MG63 (cell line): ENCODE measurements around the gene NCOR1. TPM values are rescaled to one million over a fixed set of nuclear protein-coding genes. Genes with fewer than 3 reads are reported as not detected.
A peak's percentile ranks its signal among the peaks of the same experiment; 100 is the strongest.
"Not testable (repeated sequence)": the region's sequence is repeated elsewhere in the genome, so short reads cannot be mapped to it uniquely, and the experiment has no call there.

Source experiments
- DNase-seq: peaks from one replicate; pipeline ENCODE4 v3.0.0-alpha.2; 2020
- H3K27me3 ChIP-seq: fragments of 250-450 bp; sonication (Bioruptor Pico); 2 replicates; pipeline ENCODE4 v1.5.1; 2020; ENCODE audit warnings: mild to moderate bottlenecking, moderate library complexity
- H3K36me3 ChIP-seq: fragments of 250-450 bp; sonication (Bioruptor Pico); 2 replicates; pipeline ENCODE4 v1.5.1; 2020; ENCODE audit warnings: mild to moderate bottlenecking, moderate library complexity
- H3K4me3 ChIP-seq: fragments of 250-450 bp; sonication (Bioruptor Pico); 2 replicates; pipeline ENCODE4 v1.5.1; 2020; ENCODE audit warnings: mild to moderate bottlenecking, moderate library complexity
- H3K9me3 ChIP-seq: fragments of 250-450 bp; sonication (Bioruptor Pico); 2 replicates; pipeline ENCODE4 v1.5.1; 2020; ENCODE audit warnings: mild to moderate bottlenecking, moderate library complexity
- total RNA-seq: library from RNA; depleted of rRNA; stranded (reverse); fragments of >200 nt; shearing (Covaris generic); gene quantifications from 2 replicates; pipeline ENCODE4 v1.2.3, GENCODE V29; 2014; ENCODE audit warnings: low replicate concordance

Gene NCOR1
- total RNA-seq, 1 experiment from 2014 or later, result 19.8 TPM

- H3K4me3 ChIP-seq, result no peak overlapping the region
- H3K9me3 ChIP-seq, result no peaks in the 10 kb centered on the region
- no peaks in the 10 kb centered on the region for H3K27me3 ChIP-seq
- DNase-seq, result no peak
- H3K36me3 ChIP-seq, result peaks cover 18% of the 10 kb centered on the region
Observed at GRCh38 chr17:16083223-16083622, 132.1 kb downstream of the NCOR1 start.

GRCh38 chr17:16081507-16082087 lies 133.7 kb downstream of the NCOR1 start:
- H3K36me3 ChIP-seq, result peaks cover 18% of the 10 kb centered on the region

GRCh38 chr17:16080366-16080765 lies 135.0 kb downstream of the NCOR1 start:
- no peak overlapping the region for H3K4me3 ChIP-seq
- DNase-seq, result no peak
- peaks cover 8% of the 10 kb centered on the region for H3K36me3 ChIP-seq
- no peaks in the 10 kb centered on the region for H3K27me3 ChIP-seq
- no peaks in the 10 kb centered on the region for H3K9me3 ChIP-seq

More at GRCh38 chr17:16081507-16082087, 133.7 kb downstream of the NCOR1 start:
- no peaks in the 10 kb centered on the region for H3K27me3 ChIP-seq
- no peak overlapping the region for H3K4me3 ChIP-seq
- DNase-seq, result no peak
- no peaks in the 10 kb centered on the region for H3K9me3 ChIP-seq

GRCh38 chr17:16075949-16076348 lies 139.4 kb downstream of the NCOR1 start:
- no peak for DNase-seq
- Histone ChIP-seq H3K27me3 (no peaks in the 10 kb centered on the region), H3K4me3 (no peak overlapping the region), H3K9me3 (no peaks in the 10 kb centered on the region), H3K36me3 (peaks cover 8% of the 10 kb centered on the region)

GRCh38 chr17:16074423-16074822 lies 140.9 kb downstream of the NCOR1 start:
- no peak overlapping the region for H3K4me3 ChIP-seq
- peaks cover 12% of the 10 kb centered on the region for H3K36me3 ChIP-seq
- no peaks in the 10 kb centered on the region for H3K27me3 ChIP-seq
- no peak for DNase-seq
- no peaks in the 10 kb centered on the region for H3K9me3 ChIP-seq

GRCh38 chr17:16073845-16074244 lies 141.5 kb downstream of the NCOR1 start:
- Histone ChIP-seq H3K27me3 (no peaks in the 10 kb centered on the region), H3K4me3 (no peak overlapping the region), H3K9me3 (no peaks in the 10 kb centered on the region), H3K36me3 (peaks cover 9% of the 10 kb centered on the region)
- DNase-seq, result no peak

GRCh38 chr17:16072031-16072430 lies 143.3 kb downstream of the NCOR1 start:
- Histone ChIP-seq H3K4me3 (no peak overlapping the region), H3K9me3 (no peaks in the 10 kb centered on the region), H3K27me3 (no peaks in the 10 kb centered on the region), H3K36me3 (peaks cover 11% of the 10 kb centered on the region)
- no peak for DNase-seq

- no peak for DNase-seq
- H3K27me3 ChIP-seq, result no peaks in the 10 kb centered on the region
- peaks cover 14% of the 10 kb centered on the region for H3K36me3 ChIP-seq
- H3K9me3 ChIP-seq, result no peaks in the 10 kb centered on the region
- H3K4me3 ChIP-seq, result no peak overlapping the region
Observed at GRCh38 chr17:16068323-16068722, 147.0 kb downstream of the NCOR1 start.

GRCh38 chr17:16066125-16066524 lies 149.2 kb downstream of the NCOR1 start:
- Histone ChIP-seq H3K4me3 (no peak overlapping the region), H3K27me3 (no peaks in the 10 kb centered on the region), H3K9me3 (no peaks in the 10 kb centered on the region), H3K36me3 (peaks cover 14% of the 10 kb centered on the region)
- DNase-seq, result no peak

- H3K27me3 ChIP-seq, result no peaks in the 10 kb centered on the region
- H3K4me3 ChIP-seq, result no peak overlapping the region
- DNase-seq, result no peak
- peaks cover 6% of the 10 kb centered on the region for H3K36me3 ChIP-seq
- no peaks in the 10 kb centered on the region for H3K9me3 ChIP-seq
Observed at GRCh38 chr17:16061631-16062030, 153.7 kb downstream of the NCOR1 start.

- H3K4me3 ChIP-seq, H3K9me3 ChIP-seq, H3K27me3 ChIP-seq, DNase-seq: not testable (repeated sequence)
- peaks cover 17% of the 10 kb centered on the region for H3K36me3 ChIP-seq
Observed at GRCh38 chr17:16055139-16055538, 160.2 kb downstream of the NCOR1 start.

- Histone ChIP-seq H3K36me3 (peaks cover 14% of the 10 kb centered on the region), H3K4me3 (no peak overlapping the region), H3K9me3 (no peaks in the 10 kb centered on the region), H3K27me3 (no peaks in the 10 kb centered on the region)
- no peak for DNase-seq
Observed at GRCh38 chr17:16052486-16052885, 162.8 kb downstream of the NCOR1 start.

- Histone ChIP-seq H3K9me3 (no peaks in the 10 kb centered on the region), H3K36me3 (peaks cover 13% of the 10 kb centered on the region), H3K4me3 (no peak overlapping the region), H3K27me3 (no peaks in the 10 kb centered on the region)
- DNase-seq, result no peak
Observed at GRCh38 chr17:16050844-16051243, 164.5 kb downstream of the NCOR1 start.

GRCh38 chr17:16048811-16049449 lies 166.4 kb downstream of the NCOR1 start:
- Histone ChIP-seq H3K4me3 (no peak overlapping the region), H3K27me3 (no peaks in the 10 kb centered on the region), H3K36me3 (no peaks in the 10 kb centered on the region; the same call in 1 of the 2 replicates), H3K9me3 (no peaks in the 10 kb centered on the region)
- DNase-seq, result no peak

GRCh38 chr17:16046966-16047365 lies 168.4 kb downstream of the NCOR1 start:
- Histone ChIP-seq H3K9me3 (no peaks in the 10 kb centered on the region), H3K36me3 (peaks cover 3% of the 10 kb centered on the region), H3K4me3 (no peak overlapping the region), H3K27me3 (no peaks in the 10 kb centered on the region)
- DNase-seq, result no peak

GRCh38 chr17:16044487-16044886 lies 170.8 kb downstream of the NCOR1 start:
- peaks cover 6% of the 10 kb centered on the region for H3K36me3 ChIP-seq
- H3K4me3 ChIP-seq, result no peak overlapping the region
- no peaks in the 10 kb centered on the region for H3K27me3 ChIP-seq
- H3K9me3 ChIP-seq, result no peaks in the 10 kb centered on the region
- DNase-seq, result no peak

GRCh38 chr17:16040710-16041251 lies 174.6 kb downstream of the NCOR1 start:
- H3K27me3 ChIP-seq, result no peaks in the 10 kb centered on the region
- no peaks in the 10 kb centered on the region; the same call in 1 of the 2 replicates for H3K9me3 ChIP-seq
- peak; percentile 29 for DNase-seq
- H3K36me3 ChIP-seq, result peaks cover 20% of the 10 kb centered on the region
- H3K4me3 ChIP-seq, result no peak overlapping the region

GRCh38 chr17:16037636-16038035 lies 177.7 kb downstream of the NCOR1 start:
- H3K9me3 ChIP-seq, result no peaks in the 10 kb centered on the region; the same call in 1 of the 2 replicates
- H3K36me3 ChIP-seq, result peaks cover 35% of the 10 kb centered on the region
- no peaks in the 10 kb centered on the region for H3K27me3 ChIP-seq
- no peak for DNase-seq
- H3K4me3 ChIP-seq, result no peak overlapping the region
